ENCODE data around the gene MAPK6. TPM values are rescaled to one million over a fixed set of nuclear protein-coding genes. Genes with fewer than 3 reads are reported as not detected.

The MAPK6 gene
- total RNA-seq, 3 donors from 2014 or later (not counting 1 experiment from before 2014, with no cell fraction given), result 33.0 to 36.2 (median 33.1) TPM

- H3K27ac Mint-ChIP-seq, result no peak overlapping the region
- no peak overlapping the region for H3K4me3 ChIP-seq (ENCODE audit: low read length)
- no peak overlapping the region for H3K27ac ChIP-seq (ENCODE audit: low read length)
- DNase-seq (no peak), ATAC-seq (no peak)
- peaks cover 9% of the 10 kb centered on the region for H3K4me1 ChIP-seq (ENCODE audit: control insufficient read depth, insufficient read depth, low read length)
- no peaks in the 10 kb centered on the region for H3K36me3 Mint-ChIP-seq
- H3K36me3 ChIP-seq (ENCODE audit: control insufficient read depth, insufficient read depth, low read length), result no peaks in the 10 kb centered on the region
- no peak overlapping the region for H3K4me3 Mint-ChIP-seq
- no peaks in the 10 kb centered on the region for H3K9me3 ChIP-seq (ENCODE audit: control insufficient read depth, insufficient read depth, low read length)
- intact Hi-C loops (cut with micrococcal nuclease), result no loop called here
- peaks cover 8 to 14% of the 10 kb centered on the region in 2 donors for H3K27me3 Mint-ChIP-seq (ENCODE audit: low read depth in 2 of 2)
- 76% methylated on average over 6 of the region's 9 CpGs for WGBS (ENCODE audit: insufficient coverage)
- peaks cover 2% of the 10 kb centered on the region for H3K27me3 ChIP-seq (ENCODE audit: control insufficient read depth, insufficient read depth, low read length)
- H3K4me1 Mint-ChIP-seq, result no peaks in the 10 kb centered on the region
- TF ChIP-seq CTCF (IDR thresholded peaks at IDR 0.05), result no peak
- no peaks in the 10 kb centered on the region for H3K9me3 Mint-ChIP-seq
Measured at GRCh38 chr15:52115598-52116427, 96.8 kb downstream of the MAPK6 start.

Other genes with a start within 250 kb of the MAPK6 start
- 10 to 100 TPM; 56.5 to 72.3 (median 69.4) TPM for gene TMOD3, start 189.6 kb upstream of the MAPK6 start, total RNA-seq
- gene LEO1, start 47.4 kb upstream of the MAPK6 start, total RNA-seq, result 10 to 100 TPM; 13.2 to 19.5 (median 16.0) TPM
- under 1 TPM in 1 of 3 donors, not detected in 2; 0.45 TPM for gene BCL2L10, start 93.6 kb downstream of the MAPK6 start, total RNA-seq
- gene GNB5, start 172.2 kb downstream of the MAPK6 start, total RNA-seq, result 10 to 100 TPM; 22.5 to 31.3 (median 23.0) TPM

All from natural killer cell (primary cell).